Mammary epithelial cell (primary cell): ENCODE measurements around the gene JADE2.

Source experiments
- CTCF ChIP-seq, 2 donors: IDR thresholded peaks in 1 of 2; conservative IDR thresholded peaks in 1 of 2; 2 replicates each; pipeline ENCODE4 v1.5.1; 2011 to 2012; ENCODE audit warnings: inconsistent platforms in 2 of 2, low read length in 2 of 2, mild to moderate bottlenecking in 2 of 2, control low read depth in 1 of 2, low read depth in 1 of 2; ENCODE audit not compliant: insufficient read depth in 1 of 2; ENCODE audit errors: extremely low read depth in 1 of 2
- EZH2 ChIP-seq: IDR thresholded peaks from 2 replicates; pipeline ENCODE4 v1.6.1; 2012; ENCODE audit warnings: low read length, inconsistent platforms, borderline replicate concordance

GRCh38 chr5:134576386-134577021 lies 51.0 kb downstream of the JADE2 start:
- TF ChIP-seq EZH2 (no peak), CTCF (conservative IDR thresholded peaks at IDR 0.05 in 1 of 2, IDR thresholded peaks at IDR 0.05 in 1 of 2; ENCODE audit: extremely low read depth in 1 of 2, insufficient read depth in 1 of 2, low read depth in 1 of 2, low read length in 2 of 2) (no peak)
